ENCODE data around the gene CELF3. TPM values are rescaled to one million over a fixed set of nuclear protein-coding genes. Genes with fewer than 3 reads are reported as not detected.

The CELF3 gene
- total and polyA plus RNA-seq, 8 donors, result 0.73 to 39.1 (median 1.2) TPM; not detected in 1

DNA sequence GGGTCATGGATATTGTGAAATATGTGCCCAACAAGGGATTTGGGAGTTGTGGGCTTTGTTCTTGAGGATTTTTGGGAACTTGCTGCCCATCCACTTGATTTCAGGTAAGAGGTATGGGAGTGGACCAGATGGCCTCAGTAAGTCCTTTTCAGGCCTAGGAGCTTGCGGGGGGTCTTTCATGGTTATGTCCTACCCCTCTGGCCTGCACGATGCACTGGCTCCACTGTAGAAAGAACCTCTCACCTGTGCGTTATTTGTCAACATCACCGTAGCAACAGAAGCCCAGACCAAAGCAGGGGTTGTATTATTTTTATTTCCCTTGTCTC lies 13.3 kb upstream of the CELF3 start:
- DNase-seq, result no peak
- Histone ChIP-seq H3K9me3 (no peaks in the 10 kb centered on the region), H3K27me3 (peaks cover 0 to 14% (median 0%) of the 10 kb centered on the region in 3 donors), H3K36me3 (no peaks in the 10 kb centered on the region), H3K4me3 (no peak overlapping the region), H3K4me1 (peaks cover 0 to 14% (median 6%) of the 10 kb centered on the region in 4 donors), H3K27ac (peak overlapping the region in 1 of 5 donors; percentile 42)
- intact Hi-C loops (cut with DNase I; ENCODE audit: low total_unique reads), result loop anchor here (5.0 kb wide), 1 partner anchor 133 kb away; no protein-coding TSS in a partner anchor
- TF ChIP-seq POLR2AphosphoS5 (IDR thresholded peaks at IDR 0.05), result no peak
- WGBS, 5 donors, result 72 to 82% (median 77%) methylated on average over 4 of the region's 4 CpGs

DNA sequence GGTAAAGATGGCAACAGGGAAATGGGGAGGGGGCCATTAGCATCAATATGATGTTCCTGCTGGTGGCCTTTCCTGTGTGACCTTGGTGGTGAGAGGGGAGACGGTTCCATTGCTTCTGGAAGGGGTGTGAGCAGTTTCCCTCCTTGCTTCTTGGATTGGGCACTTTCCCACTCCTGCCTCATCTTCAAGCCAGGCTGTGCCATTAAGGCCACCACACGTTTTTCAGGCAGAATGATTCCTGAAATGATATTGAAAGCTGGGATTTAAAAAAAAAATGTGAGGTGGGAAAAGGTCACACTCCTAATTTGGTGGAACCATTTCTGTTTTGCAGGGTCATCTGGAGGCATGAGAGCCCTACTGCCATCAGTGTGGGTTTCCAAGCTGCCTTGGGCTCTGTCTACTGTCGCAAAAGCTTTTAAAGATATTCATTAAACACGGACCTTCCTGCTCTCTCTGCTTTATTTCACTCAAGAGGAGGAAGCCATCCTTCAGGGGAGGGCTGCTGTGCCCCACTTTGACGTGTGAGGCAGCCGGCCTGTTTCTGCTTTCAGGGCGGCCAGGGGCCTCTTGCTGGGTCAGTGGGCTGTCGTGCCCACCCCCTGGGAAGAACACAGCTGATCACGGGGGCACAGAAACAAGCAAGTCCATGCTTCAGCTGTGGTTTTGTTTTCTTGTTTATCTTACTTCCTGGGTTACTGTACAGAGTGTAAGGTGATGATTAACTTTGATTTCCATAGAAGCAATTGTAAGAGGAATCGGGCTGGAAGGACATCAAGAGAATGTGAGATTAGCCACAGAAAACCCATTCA lies 12.8 kb upstream of the CELF3 start:
- H3K27ac ChIP-seq, result peak overlapping the region in 1 of 5 donors; percentile 42

DNA sequence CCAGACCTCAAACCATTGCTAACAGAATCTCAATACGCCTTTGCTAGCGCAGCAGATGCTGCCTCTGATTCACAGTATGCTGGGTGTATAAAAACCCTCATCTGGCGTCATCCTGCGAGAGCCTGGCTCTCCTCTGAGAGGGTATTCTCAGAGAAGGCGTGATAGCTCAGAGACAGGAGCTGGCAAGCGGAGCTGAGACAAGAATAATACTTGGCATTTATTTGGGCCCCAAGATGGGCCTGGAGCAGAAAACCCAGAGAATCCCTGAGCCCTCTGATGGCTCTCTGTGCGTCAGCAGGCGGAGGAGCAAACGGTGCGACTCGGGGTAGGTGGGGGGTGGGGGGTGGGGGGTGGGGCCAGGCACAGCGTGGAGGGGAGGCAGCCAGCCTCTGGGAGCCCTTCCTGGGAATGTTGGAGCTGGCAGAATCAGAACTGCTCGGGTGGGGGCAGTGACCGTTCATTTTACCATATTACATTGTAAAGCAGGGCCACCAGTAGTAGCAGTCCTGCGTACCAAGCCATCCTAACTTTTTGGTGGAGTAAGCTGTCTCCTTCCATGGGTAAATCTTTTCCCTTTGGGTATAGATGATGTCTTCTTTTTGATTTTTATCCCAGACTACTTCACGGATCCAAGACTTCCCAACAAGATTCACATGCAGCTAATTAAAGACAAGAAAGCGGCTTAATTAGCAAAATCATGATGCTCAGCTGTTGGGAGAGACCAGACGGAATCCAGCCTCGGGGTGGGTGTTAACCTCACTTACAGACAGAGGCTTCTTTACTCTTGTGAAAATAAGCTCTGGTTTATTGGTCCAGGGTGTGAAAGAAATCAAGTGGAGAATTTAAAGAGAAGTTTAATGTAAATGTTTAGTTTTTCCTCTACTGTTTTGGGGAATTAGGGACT lies 11.8 kb upstream of the CELF3 start:
- H3K27ac ChIP-seq, result peak overlapping the region in 2 of 5 donors; percentile 51 to 71
- DNase-seq, result peak in 1 of 2 donors; percentile 69
- no peaks in the 10 kb centered on the region for H3K36me3 ChIP-seq
- no peaks in the 10 kb centered on the region for H3K9me3 ChIP-seq
- intact Hi-C loops (cut with DNase I; ENCODE audit: low total_unique reads), result no loop called here
- TF ChIP-seq POLR2A (IDR thresholded peaks at IDR 0.05), result no peak
- no peak for TF ChIP-seq POLR2AphosphoS5 (IDR thresholded peaks at IDR 0.05)
- no peak for TF ChIP-seq EP300 (IDR thresholded peaks at IDR 0.05)
- TF ChIP-seq, protein P1, sequence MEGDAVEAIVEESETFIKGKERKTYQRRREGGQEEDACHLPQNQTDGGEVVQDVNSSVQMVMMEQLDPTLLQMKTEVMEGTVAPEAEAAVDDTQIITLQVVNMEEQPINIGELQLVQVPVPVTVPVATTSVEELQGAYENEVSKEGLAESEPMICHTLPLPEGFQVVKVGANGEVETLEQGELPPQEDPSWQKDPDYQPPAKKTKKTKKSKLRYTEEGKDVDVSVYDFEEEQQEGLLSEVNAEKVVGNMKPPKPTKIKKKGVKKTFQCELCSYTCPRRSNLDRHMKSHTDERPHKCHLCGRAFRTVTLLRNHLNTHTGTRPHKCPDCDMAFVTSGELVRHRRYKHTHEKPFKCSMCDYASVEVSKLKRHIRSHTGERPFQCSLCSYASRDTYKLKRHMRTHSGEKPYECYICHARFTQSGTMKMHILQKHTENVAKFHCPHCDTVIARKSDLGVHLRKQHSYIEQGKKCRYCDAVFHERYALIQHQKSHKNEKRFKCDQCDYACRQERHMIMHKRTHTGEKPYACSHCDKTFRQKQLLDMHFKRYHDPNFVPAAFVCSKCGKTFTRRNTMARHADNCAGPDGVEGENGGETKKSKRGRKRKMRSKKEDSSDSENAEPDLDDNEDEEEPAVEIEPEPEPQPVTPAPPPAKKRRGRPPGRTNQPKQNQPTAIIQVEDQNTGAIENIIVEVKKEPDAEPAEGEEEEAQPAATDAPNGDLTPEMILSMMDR (IDR thresholded peaks at IDR 0.05), result no peak
- peaks cover 0 to 14% (median 5%) of the 10 kb centered on the region in 4 donors for H3K4me1 ChIP-seq
- WGBS, 5 donors, result 45 to 66% (median 52%) methylated on average over 18 to 19 of the region's 19 CpGs
- H3K4me3 ChIP-seq, result peak overlapping the region in 2 of 4 donors; percentile 1 to 14
- H3K27me3 ChIP-seq, result peaks cover 0 to 17% (median 0%) of the 10 kb centered on the region in 3 donors

More for the DNA sequence above, 12.8 kb upstream of the CELF3 start:
- WGBS, 5 donors, result 31 to 57% (median 41%) methylated on average over 10 of the region's 10 CpGs
- intact Hi-C loops (cut with DNase I; ENCODE audit: low total_unique reads), result no loop called here
- TF ChIP-seq, protein P1 (IDR thresholded peaks at IDR 0.05), result no peak
- no peak for TF ChIP-seq EP300 (IDR thresholded peaks at IDR 0.05)
- no peak for TF ChIP-seq POLR2A (IDR thresholded peaks at IDR 0.05)
- no peak for TF ChIP-seq POLR2AphosphoS5 (IDR thresholded peaks at IDR 0.05)
- peaks cover 0 to 14% (median 0%) of the 10 kb centered on the region in 3 donors for H3K27me3 ChIP-seq
- no peaks in the 10 kb centered on the region for H3K36me3 ChIP-seq
- H3K4me3 ChIP-seq, result no peak overlapping the region
- H3K4me1 ChIP-seq, result peaks cover 0 to 14% (median 5%) of the 10 kb centered on the region in 4 donors
- DNase-seq, result no peak
- H3K9me3 ChIP-seq, result no peaks in the 10 kb centered on the region

DNA sequence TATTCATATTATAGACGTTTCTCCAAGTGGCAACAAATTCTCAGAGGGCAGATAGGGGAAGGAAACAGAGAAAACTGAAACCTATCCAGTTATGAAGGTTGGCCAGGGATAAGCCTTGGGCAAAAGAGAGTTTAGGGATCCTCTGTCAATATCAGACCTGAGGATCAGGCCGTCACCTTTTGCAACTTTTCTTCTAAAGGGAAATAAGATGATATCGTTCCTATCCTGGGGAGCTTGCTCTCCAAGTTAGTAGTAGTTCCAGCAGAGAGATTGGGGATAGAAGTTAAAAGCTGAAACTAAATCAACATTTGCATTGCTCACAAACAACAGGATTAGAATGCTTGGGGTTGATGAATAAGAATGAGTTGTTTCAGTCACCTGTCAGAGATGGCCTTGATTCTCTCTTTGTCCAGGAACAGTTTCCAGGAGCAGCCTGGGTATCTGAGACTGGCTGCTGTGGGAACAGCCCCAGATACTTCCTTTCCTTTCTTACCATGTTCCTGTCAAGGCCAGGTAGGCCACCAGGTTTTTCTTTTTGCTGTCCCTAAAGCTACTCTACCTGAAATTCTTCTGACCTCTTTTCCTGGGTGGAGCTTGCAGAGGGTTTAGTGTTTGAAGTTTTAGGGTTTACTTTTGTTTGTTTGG lies 7.2 kb upstream of the CELF3 start:
- Histone ChIP-seq H3K4me3 (no peak overlapping the region), H3K36me3 (no peaks in the 10 kb centered on the region)
- TF ChIP-seq, protein P1 (IDR thresholded peaks at IDR 0.05), result no peak
- TF ChIP-seq POLR2A (IDR thresholded peaks at IDR 0.05), result no peak
- no peak for TF ChIP-seq EP300 (IDR thresholded peaks at IDR 0.05)
- no peak for TF ChIP-seq POLR2AphosphoS5 (IDR thresholded peaks at IDR 0.05)

More for the DNA sequence above, 7.2 kb upstream of the CELF3 start:
- H3K27me3 ChIP-seq, result peaks cover 0 to 26% (median 0%) of the 10 kb centered on the region in 3 donors
- peaks cover 14 to 26% (median 23%) of the 10 kb centered on the region in 4 donors for H3K4me1 ChIP-seq
- 45 to 59% (median 51%) methylated on average over 3 of the region's 3 CpGs for WGBS, 5 donors
- intact Hi-C loops (cut with DNase I; ENCODE audit: low total_unique reads), result no loop called here
- H3K9me3 ChIP-seq, result no peaks in the 10 kb centered on the region
- no peak overlapping the region for H3K27ac ChIP-seq
- no peak for DNase-seq

Data from stomach (tissue), 9 donors.